Measurements from ENCODE around the gene PRPF39.

DNA sequence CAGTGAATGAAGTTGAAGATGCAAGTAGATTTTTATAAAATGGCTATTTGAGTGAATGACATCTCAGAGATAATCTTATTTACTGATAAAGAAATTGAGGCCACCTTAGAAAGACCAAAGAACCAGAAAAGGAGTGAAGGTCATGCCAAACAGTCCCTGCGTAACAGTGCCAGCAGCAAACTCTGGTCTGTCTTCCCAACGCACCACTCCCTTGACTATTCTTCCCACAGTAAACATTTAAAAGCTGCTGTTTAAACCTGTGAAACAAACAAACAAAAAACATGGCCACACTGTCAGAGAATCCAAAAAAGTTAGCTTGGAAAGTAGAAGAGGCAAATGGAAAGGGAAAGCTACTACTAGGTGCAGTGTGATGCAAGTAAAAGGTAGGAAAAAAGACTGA lies 1.5 kb upstream of the PRPF39 start:
- TF ChIP-seq, protein P1, sequence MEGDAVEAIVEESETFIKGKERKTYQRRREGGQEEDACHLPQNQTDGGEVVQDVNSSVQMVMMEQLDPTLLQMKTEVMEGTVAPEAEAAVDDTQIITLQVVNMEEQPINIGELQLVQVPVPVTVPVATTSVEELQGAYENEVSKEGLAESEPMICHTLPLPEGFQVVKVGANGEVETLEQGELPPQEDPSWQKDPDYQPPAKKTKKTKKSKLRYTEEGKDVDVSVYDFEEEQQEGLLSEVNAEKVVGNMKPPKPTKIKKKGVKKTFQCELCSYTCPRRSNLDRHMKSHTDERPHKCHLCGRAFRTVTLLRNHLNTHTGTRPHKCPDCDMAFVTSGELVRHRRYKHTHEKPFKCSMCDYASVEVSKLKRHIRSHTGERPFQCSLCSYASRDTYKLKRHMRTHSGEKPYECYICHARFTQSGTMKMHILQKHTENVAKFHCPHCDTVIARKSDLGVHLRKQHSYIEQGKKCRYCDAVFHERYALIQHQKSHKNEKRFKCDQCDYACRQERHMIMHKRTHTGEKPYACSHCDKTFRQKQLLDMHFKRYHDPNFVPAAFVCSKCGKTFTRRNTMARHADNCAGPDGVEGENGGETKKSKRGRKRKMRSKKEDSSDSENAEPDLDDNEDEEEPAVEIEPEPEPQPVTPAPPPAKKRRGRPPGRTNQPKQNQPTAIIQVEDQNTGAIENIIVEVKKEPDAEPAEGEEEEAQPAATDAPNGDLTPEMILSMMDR (IDR thresholded peaks at IDR 0.05; ENCODE audit: low read length): no peak
- no peak for TF ChIP-seq EZH2 (optimal IDR thresholded peaks at IDR 0.05; ENCODE audit: low read depth, low read length)
